CD8-positive, alpha-beta memory T cell (primary cell): ENCODE measurements around the gene TDRD15. TPM values are rescaled to one million over a fixed set of nuclear protein-coding genes. Genes with fewer than 3 reads are reported as not detected.
"Not testable (repeated sequence)": the region's sequence is repeated elsewhere in the genome, so short reads cannot be mapped to it uniquely, and the experiment has no call there.

Experiments used
- CTCF ChIA-PET: fragments of 350-600 bp; sonication (Branson Sonifier 250); formaldehyde crosslinking; loops from one replicate; lab custom pipeline; 2021; ENCODE audit warnings: antibody characterized with exemption; lab: Charles Lee
- POLR2A ChIA-PET: fragments of 350-600 bp; sonication (Branson Sonifier 250); formaldehyde crosslinking; loops from one replicate; lab custom pipeline; 2021; ENCODE audit warnings: antibody characterized with exemption; lab: Charles Lee
- DNase-seq, 5 donors: peaks; one replicate each; pipeline versions ENCODE4 v3.0.0 to v3.0.0-alpha.2; 2020 to 2022; ENCODE audit warnings: mixed read lengths in 1 of 5
- H3K27ac ChIP-seq: one replicate; pipeline ENCODE4 v1.7.0; 2013; ENCODE audit warnings: low read depth, mild to moderate bottlenecking, low read length, moderate library complexity
- H3K27me3 ChIP-seq: 2 replicates; pipeline ENCODE4 v1.7.0; 2013; ENCODE audit warnings: low read length, mild to moderate bottlenecking; ENCODE audit not compliant: insufficient read depth, poor library complexity, severe bottlenecking
- H3K36me3 ChIP-seq: 2 replicates; pipeline ENCODE4 v1.7.0; 2013; ENCODE audit warnings: mild to moderate bottlenecking, low read length, moderate library complexity; ENCODE audit not compliant: insufficient read depth
- H3K4me1 ChIP-seq: 2 replicates; pipeline ENCODE4 v1.7.0; 2013; ENCODE audit warnings: mild to moderate bottlenecking, low read length, moderate library complexity; ENCODE audit not compliant: insufficient read depth
- H3K4me3 ChIP-seq: 2 replicates; pipeline ENCODE4 v1.7.0; 2013; ENCODE audit warnings: mild to moderate bottlenecking, low read length
- H3K9me3 ChIP-seq: 2 replicates; pipeline ENCODE4 v1.7.0; 2013; ENCODE audit warnings: mild to moderate bottlenecking, low read length
- H3K27ac Mint-ChIP-seq, 8 donors: one replicate each; pipeline ENCODE4 v1.8.0; 2020 to 2021; ENCODE audit warnings: mixed read lengths in 8 of 8, mild to moderate bottlenecking in 6 of 8, inconsistent platforms in 3 of 8, moderate library complexity in 3 of 8
- H3K27me3 Mint-ChIP-seq, 2 donors: one replicate each; pipeline ENCODE4 v1.8.0; 2020 to 2021; ENCODE audit warnings: mixed read lengths in 2 of 2, mild to moderate bottlenecking in 1 of 2, moderate library complexity in 1 of 2
- H3K36me3 Mint-ChIP-seq, 3 donors: one replicate each; pipeline ENCODE4 v1.8.0; 2020 to 2021; ENCODE audit warnings: mixed read lengths in 3 of 3, inconsistent platforms in 1 of 3, mild to moderate bottlenecking in 1 of 3
- H3K4me1 Mint-ChIP-seq, 3 donors: one replicate each; pipeline ENCODE4 v1.8.0; 2020 to 2021; ENCODE audit warnings: mixed read lengths in 3 of 3, inconsistent platforms in 1 of 3, mild to moderate bottlenecking in 1 of 3
- H3K4me3 Mint-ChIP-seq, 7 donors: one replicate each; pipeline ENCODE4 v1.8.0; 2020 to 2021; ENCODE audit warnings: mixed read lengths in 7 of 7, mild to moderate bottlenecking in 6 of 7, moderate library complexity in 4 of 7, inconsistent platforms in 2 of 7
- H3K9me3 Mint-ChIP-seq, 5 donors: one replicate each; pipeline ENCODE4 v1.8.0; 2020 to 2022; ENCODE audit warnings: mixed read lengths in 5 of 5, mild to moderate bottlenecking in 3 of 5, moderate library complexity in 2 of 5, inconsistent platforms in 1 of 5
- polyA plus RNA-seq: library from polyadenylated mRNA; unstranded; fragments of 300-500 nt; fragmentation: Illumina TruSeq; gene quantifications from one replicate; pipeline ENCODE4 v1.2.3, GENCODE V29; 2021
- total RNA-seq, 2 experiments: library from RNA; stranded (reverse); gene quantifications; one replicate each; pipeline ENCODE4 v1.2.3, GENCODE V29; 2021

The TDRD15 gene
- total and polyA plus RNA-seq, 3 experiments from 2014 or later, result 0.04 to 0.05 TPM; not detected in 1

GRCh38 chr2:21097331-21097730 is 26.4 kb upstream of the TDRD15 start:
- POLR2A ChIA-PET, result no interaction called here
- no peaks in the 10 kb centered on the region for H3K4me1 Mint-ChIP-seq
- H3K9me3 Mint-ChIP-seq, result peaks cover 0 to 3% (median 0%) of the 10 kb centered on the region in 5 donors
- H3K27ac ChIP-seq, result no peak overlapping the region
- no peak for DNase-seq
- H3K36me3 ChIP-seq, result no peaks in the 10 kb centered on the region
- CTCF ChIA-PET, result no interaction called here
- H3K4me1 ChIP-seq, result no peaks in the 10 kb centered on the region
- H3K9me3 ChIP-seq, result no peaks in the 10 kb centered on the region
- H3K36me3 Mint-ChIP-seq, result no peaks in the 10 kb centered on the region
- peaks cover 0 to 5% of the 10 kb centered on the region in 2 donors for H3K27me3 Mint-ChIP-seq
- no peak overlapping the region for H3K27ac Mint-ChIP-seq
- H3K4me3 ChIP-seq, result no peak overlapping the region
- no peaks in the 10 kb centered on the region for H3K27me3 ChIP-seq
- H3K4me3 Mint-ChIP-seq, result no peak overlapping the region

- H3K4me1 Mint-ChIP-seq, result no peaks in the 10 kb centered on the region
- no peaks in the 10 kb centered on the region for H3K9me3 ChIP-seq
- H3K4me3 ChIP-seq, result no peak overlapping the region
- H3K27me3 Mint-ChIP-seq, result peaks cover 0 to 5% of the 10 kb centered on the region in 2 donors
- no peaks in the 10 kb centered on the region for H3K36me3 Mint-ChIP-seq
- no peaks in the 10 kb centered on the region for H3K27me3 ChIP-seq
- CTCF ChIA-PET, result no interaction called here
- POLR2A ChIA-PET, result no interaction called here
- no peak overlapping the region for H3K27ac Mint-ChIP-seq
- H3K9me3 Mint-ChIP-seq, result peaks cover 0 to 3% (median 0%) of the 10 kb centered on the region in 5 donors
- H3K4me1 ChIP-seq, result no peaks in the 10 kb centered on the region
- no peaks in the 10 kb centered on the region for H3K36me3 ChIP-seq
- no peak for DNase-seq
- no peak overlapping the region for H3K27ac ChIP-seq
- H3K4me3 Mint-ChIP-seq, result no peak overlapping the region
These were observed 25.5 kb upstream of the TDRD15 start for GRCh38 chr2:21098294-21098693.

GRCh38 chr2:21099281-21099907 is 24.4 kb upstream of the TDRD15 start:
- POLR2A ChIA-PET, result no interaction called here
- no peaks in the 10 kb centered on the region for H3K36me3 Mint-ChIP-seq
- Histone ChIP-seq H3K27me3 (no peaks in the 10 kb centered on the region), H3K9me3 (no peaks in the 10 kb centered on the region), H3K27ac (no peak overlapping the region), H3K4me3 (no peak overlapping the region), H3K36me3 (no peaks in the 10 kb centered on the region), H3K4me1 (no peaks in the 10 kb centered on the region)
- no peaks in the 10 kb centered on the region for H3K4me1 Mint-ChIP-seq
- peaks cover 0 to under 1% of the 10 kb centered on the region in 2 donors for H3K27me3 Mint-ChIP-seq
- DNase-seq, result no peak
- CTCF ChIA-PET, result no interaction called here
- H3K27ac Mint-ChIP-seq, result no peak overlapping the region
- H3K4me3 Mint-ChIP-seq, result no peak overlapping the region
- peaks cover 0 to 3% (median 0%) of the 10 kb centered on the region in 5 donors for H3K9me3 Mint-ChIP-seq

- H3K27ac ChIP-seq, H3K36me3 ChIP-seq, H3K9me3 Mint-ChIP-seq, H3K36me3 Mint-ChIP-seq, H3K4me1 Mint-ChIP-seq, H3K4me3 ChIP-seq, H3K9me3 ChIP-seq, H3K27me3 ChIP-seq, H3K27me3 Mint-ChIP-seq, POLR2A ChIA-PET, H3K4me1 ChIP-seq, DNase-seq, CTCF ChIA-PET: not testable (repeated sequence)
- Mint-ChIP-seq H3K4me3 (peak overlapping the region in 6 of 7 donors; percentile 37 to 76 (median 58)), H3K27ac (peak overlapping the region in 2 of 8 donors; percentile 33 to 56)
These were observed 22.1 kb upstream of the TDRD15 start for GRCh38 chr2:21101514-21102155.

GRCh38 chr2:21102356-21102755 is 21.4 kb upstream of the TDRD15 start:
- no peaks in the 10 kb centered on the region for H3K36me3 Mint-ChIP-seq
- ChIA-PET CTCF (no interaction called here), POLR2A (no interaction called here)
- Histone ChIP-seq H3K27ac (no peak overlapping the region), H3K27me3 (no peaks in the 10 kb centered on the region), H3K4me3 (no peak overlapping the region), H3K36me3 (no peaks in the 10 kb centered on the region), H3K4me1 (no peaks in the 10 kb centered on the region), H3K9me3 (no peaks in the 10 kb centered on the region)
- H3K9me3 Mint-ChIP-seq, result peaks cover 0 to 3% (median 0%) of the 10 kb centered on the region in 5 donors
- H3K4me3 Mint-ChIP-seq, result peak overlapping the region in 1 of 7 donors; percentile 76
- no peak overlapping the region for H3K27ac Mint-ChIP-seq
- no peak for DNase-seq
- H3K4me1 Mint-ChIP-seq, result no peaks in the 10 kb centered on the region
- no peaks in the 10 kb centered on the region for H3K27me3 Mint-ChIP-seq

- peak overlapping the region in 1 of 8 donors; percentile 29 for H3K27ac Mint-ChIP-seq
- Histone ChIP-seq H3K27me3 (no peaks in the 10 kb centered on the region), H3K36me3 (no peaks in the 10 kb centered on the region), H3K4me3 (no peak overlapping the region), H3K27ac (no peak overlapping the region), H3K4me1 (no peaks in the 10 kb centered on the region), H3K9me3 (no peaks in the 10 kb centered on the region)
- ChIA-PET POLR2A (no interaction called here), CTCF (no interaction called here)
- H3K4me1 Mint-ChIP-seq, result no peaks in the 10 kb centered on the region
- no peaks in the 10 kb centered on the region for H3K36me3 Mint-ChIP-seq
- no peak overlapping the region for H3K4me3 Mint-ChIP-seq
- H3K27me3 Mint-ChIP-seq, result no peaks in the 10 kb centered on the region
- DNase-seq, result no peak
- peaks cover 0 to 3% (median 0%) of the 10 kb centered on the region in 5 donors for H3K9me3 Mint-ChIP-seq
These were observed 20.4 kb upstream of the TDRD15 start for GRCh38 chr2:21103274-21103891.

- Mint-ChIP-seq H3K27ac (peak overlapping the region in 1 of 8 donors; percentile 21), H3K4me3 (no peak overlapping the region), H3K4me1 (no peaks in the 10 kb centered on the region), H3K9me3 (peaks cover 0 to 3% (median 0%) of the 10 kb centered on the region in 5 donors), H3K27me3 (no peaks in the 10 kb centered on the region), H3K36me3 (no peaks in the 10 kb centered on the region)
- CTCF ChIA-PET, result no interaction called here
- Histone ChIP-seq H3K27me3 (no peaks in the 10 kb centered on the region), H3K9me3 (no peaks in the 10 kb centered on the region), H3K36me3 (no peaks in the 10 kb centered on the region), H3K4me1 (no peaks in the 10 kb centered on the region), H3K27ac (no peak overlapping the region), H3K4me3 (no peak overlapping the region)
- DNase-seq, result no peak
- POLR2A ChIA-PET, result no interaction called here
These were observed 19.6 kb upstream of the TDRD15 start for GRCh38 chr2:21104030-21104660.

- CTCF ChIA-PET, result no interaction called here
- Mint-ChIP-seq H3K4me1 (no peaks in the 10 kb centered on the region), H3K36me3 (no peaks in the 10 kb centered on the region)
These were observed 12.8 kb upstream of the TDRD15 start for GRCh38 chr2:21111012-21111411.

More at GRCh38 chr2:21111012-21111411, 12.8 kb upstream of the TDRD15 start:
- Mint-ChIP-seq H3K27ac (no peak overlapping the region), H3K4me3 (no peak overlapping the region), H3K27me3 (peaks cover 0 to 12% of the 10 kb centered on the region in 2 donors), H3K9me3 (no peaks in the 10 kb centered on the region)
- DNase-seq, result no peak
- Histone ChIP-seq H3K4me3 (no peak overlapping the region), H3K36me3 (no peaks in the 10 kb centered on the region), H3K9me3 (no peaks in the 10 kb centered on the region), H3K4me1 (no peaks in the 10 kb centered on the region), H3K27me3 (no peaks in the 10 kb centered on the region), H3K27ac (no peak overlapping the region)
- POLR2A ChIA-PET, result no interaction called here
